Mesodermal cell (in vitro differentiated cells): Measurements from ENCODE around the gene MILR1.

ENCODE experiments used
- H3K27ac ChIP-seq: 2 replicates; pipeline ENCODE4 v1.7.0; 2013; ENCODE audit warnings: mild to moderate bottlenecking, low read depth, low read length, moderate library complexity; ENCODE audit not compliant: severe bottlenecking
- H3K36me3 ChIP-seq: 2 replicates; pipeline ENCODE4 v1.7.1; 2013; ENCODE audit warnings: mild to moderate bottlenecking, low read length, moderate library complexity; ENCODE audit not compliant: control insufficient read depth, insufficient read depth
- H3K4me1 ChIP-seq: one replicate; pipeline ENCODE4 v1.7.1; 2013; ENCODE audit warnings: mild to moderate bottlenecking, low read length; ENCODE audit not compliant: insufficient read depth, control insufficient read depth, poor library complexity, severe bottlenecking
- H3K4me3 ChIP-seq: 2 replicates; pipeline ENCODE4 v1.7.0; 2013; ENCODE audit warnings: low read length, control low read depth, mild to moderate bottlenecking; ENCODE audit not compliant: insufficient read depth, poor library complexity, severe bottlenecking; ENCODE audit errors: extremely low read depth
- H3K9me3 ChIP-seq: 2 replicates; pipeline ENCODE4 v1.7.1; 2013; ENCODE audit warnings: mild to moderate bottlenecking, low read length, moderate library complexity; ENCODE audit not compliant: control insufficient read depth
- WGBS, 2 experiments: methylation state at CpG; one replicate each; pipeline ENCODE4 v1.1.5; 2013; ENCODE audit warnings: missing lambda C conversion rate in 2 of 2; ENCODE audit not compliant: insufficient coverage in 2 of 2; 5-methylcytosine and 5-hydroxymethylcytosine counted together

Gene MILR1

GRCh38 chr17:64496786-64497564 is 48.1 kb downstream of the MILR1 start, which contains the start of gene POLG2:
Gene POLG2, minus strand, starts transcription at chr17:64497054. Its CDS starts 86 bp downstream, at chr17:64496968.
- H3K27ac ChIP-seq, result peak within 1 kb of the TSS; percentile 91
- H3K36me3 ChIP-seq, result peaks cover 52% of the 10 kb centered on the region
- H3K4me3 ChIP-seq, result peak within 1 kb of the TSS; percentile 75
- H3K9me3 ChIP-seq, result no peaks in the 10 kb centered on the region
- WGBS, 2 experiments, result 0% methylated on average over 34 to 49 of the region's 50 CpGs
- H3K4me1 ChIP-seq, result peaks cover 16% of the 10 kb centered on the region

GRCh38 chr17:64497565-64498035 is 48.7 kb downstream of the MILR1 start:
- Histone ChIP-seq H3K9me3 (no peaks in the 10 kb centered on the region), H3K36me3 (peaks cover 52% of the 10 kb centered on the region), H3K4me1 (peaks cover 22% of the 10 kb centered on the region), H3K4me3 (peak overlapping the region; percentile 75), H3K27ac (peak overlapping the region; percentile 91)
- 59 to 61% methylated on average over 2 to 3 of the region's 4 CpGs for WGBS, 2 experiments

GRCh38 chr17:64498308-64499203 is 49.6 kb downstream of the MILR1 start:
- H3K27ac ChIP-seq, result peak overlapping the region; percentile 91
- H3K36me3 ChIP-seq, result peaks cover 52% of the 10 kb centered on the region
- H3K4me1 ChIP-seq, result peaks cover 32% of the 10 kb centered on the region
- peak overlapping the region; percentile 75 for H3K4me3 ChIP-seq
- 80 to 92% methylated on average over 1 to 2 of the region's 7 CpGs for WGBS, 2 experiments
- H3K9me3 ChIP-seq, result no peaks in the 10 kb centered on the region

- H3K4me3 ChIP-seq, result no peak overlapping the region
- whole genome bisulfite sequencing, 2 experiments, result 96 to 100% methylated on average over 1 to 4 of the region's 6 CpGs
- peaks cover 65% of the 10 kb centered on the region for H3K36me3 ChIP-seq
- peak overlapping the region; percentile 79 for H3K27ac ChIP-seq
- H3K4me1 ChIP-seq, result peaks cover 34% of the 10 kb centered on the region
- H3K9me3 ChIP-seq, result no peaks in the 10 kb centered on the region
Observed at GRCh38 chr17:64499805-64500486, 51.0 kb downstream of the MILR1 start.

GRCh38 chr17:64500487-64500859 is 51.6 kb downstream of the MILR1 start:
- Histone ChIP-seq H3K4me1 (peaks cover 34% of the 10 kb centered on the region), H3K27ac (peak overlapping the region; percentile 79), H3K36me3 (peaks cover 66% of the 10 kb centered on the region), H3K4me3 (no peak overlapping the region), H3K9me3 (no peaks in the 10 kb centered on the region)
- 95 to 100% methylated on average over 4 to 6 of the region's 8 CpGs for WGBS, 2 experiments

GRCh38 chr17:64500862-64501765 is 52.2 kb downstream of the MILR1 start:
- no peak overlapping the region for H3K4me3 ChIP-seq
- no peaks in the 10 kb centered on the region for H3K9me3 ChIP-seq
- peaks cover 34% of the 10 kb centered on the region for H3K4me1 ChIP-seq
- H3K36me3 ChIP-seq, result peaks cover 66% of the 10 kb centered on the region
- 94 to 96% methylated on average over 8 of the region's 11 CpGs for WGBS, 2 experiments
- H3K27ac ChIP-seq, result peak overlapping the region; percentile 79

GRCh38 chr17:64502021-64502420 is 53.1 kb downstream of the MILR1 start:
- Histone ChIP-seq H3K36me3 (peaks cover 66% of the 10 kb centered on the region), H3K4me1 (peaks cover 34% of the 10 kb centered on the region), H3K27ac (peak overlapping the region; percentile 79), H3K4me3 (no peak overlapping the region), H3K9me3 (no peaks in the 10 kb centered on the region)
- 90 to 93% methylated on average over 2 to 3 of the region's 3 CpGs for WGBS, 2 experiments

- no peak overlapping the region for H3K4me3 ChIP-seq
- H3K36me3 ChIP-seq, result peaks cover 66% of the 10 kb centered on the region
- WGBS, 2 experiments, result no CpG with 5 or more reads among the region's 2 CpGs
- H3K9me3 ChIP-seq, result no peaks in the 10 kb centered on the region
- peak overlapping the region; percentile 79 for H3K27ac ChIP-seq
- H3K4me1 ChIP-seq, result peaks cover 34% of the 10 kb centered on the region
Observed at GRCh38 chr17:64502809-64503208, 53.9 kb downstream of the MILR1 start.

- Histone ChIP-seq H3K4me3 (no peak overlapping the region), H3K4me1 (peaks cover 34% of the 10 kb centered on the region), H3K9me3 (no peaks in the 10 kb centered on the region), H3K36me3 (peaks cover 64% of the 10 kb centered on the region), H3K27ac (peak overlapping the region; percentile 17)
- WGBS, 2 experiments, result 97 to 100% methylated on average over 4 to 5 of the region's 5 CpGs
Observed at GRCh38 chr17:64503341-64503740, 54.4 kb downstream of the MILR1 start.
